ENCODE measurements around the gene UBE4B. TPM values are rescaled to one million over a fixed set of nuclear protein-coding genes. Genes with fewer than 3 reads are reported as not detected.

The UBE4B gene
- total and polyA plus RNA-seq, 7 donors, result 28.8 to 90.9 (median 48.5) TPM

DNA sequence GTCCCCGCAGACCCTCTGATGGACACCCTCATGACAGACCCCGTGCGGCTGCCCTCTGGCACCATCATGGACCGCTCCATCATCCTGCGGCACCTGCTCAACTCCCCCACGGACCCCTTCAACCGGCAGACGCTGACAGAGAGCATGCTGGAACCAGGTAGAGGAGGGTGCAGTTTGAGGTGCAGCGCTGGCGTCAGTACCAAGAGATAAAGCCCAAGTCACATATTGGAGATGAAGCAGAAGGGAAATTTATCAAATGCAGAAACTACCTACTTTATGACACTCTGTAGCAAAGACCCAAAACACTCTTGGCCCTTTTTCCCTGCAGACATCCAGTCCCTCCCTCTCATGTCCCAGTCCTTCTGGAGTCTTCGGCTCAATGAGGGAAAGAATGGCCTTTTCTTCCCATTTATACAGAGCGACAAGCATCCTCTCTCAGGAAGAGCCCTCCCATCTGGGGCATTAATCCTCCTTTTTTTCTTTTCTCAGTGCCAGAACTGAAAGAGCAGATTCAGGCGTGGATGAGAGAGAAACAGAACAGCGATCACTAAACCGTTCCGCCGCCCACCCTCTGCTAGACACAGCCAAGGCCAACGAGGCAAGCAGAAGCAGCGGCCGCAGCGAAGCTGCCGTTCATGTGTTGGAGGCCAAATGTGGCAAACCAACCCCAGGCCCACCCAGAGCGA lies 146.8 kb downstream of the UBE4B start:
- peak overlapping the region; percentile 61 for H3K27ac ChIP-seq
- TF ChIP-seq, protein P1, sequence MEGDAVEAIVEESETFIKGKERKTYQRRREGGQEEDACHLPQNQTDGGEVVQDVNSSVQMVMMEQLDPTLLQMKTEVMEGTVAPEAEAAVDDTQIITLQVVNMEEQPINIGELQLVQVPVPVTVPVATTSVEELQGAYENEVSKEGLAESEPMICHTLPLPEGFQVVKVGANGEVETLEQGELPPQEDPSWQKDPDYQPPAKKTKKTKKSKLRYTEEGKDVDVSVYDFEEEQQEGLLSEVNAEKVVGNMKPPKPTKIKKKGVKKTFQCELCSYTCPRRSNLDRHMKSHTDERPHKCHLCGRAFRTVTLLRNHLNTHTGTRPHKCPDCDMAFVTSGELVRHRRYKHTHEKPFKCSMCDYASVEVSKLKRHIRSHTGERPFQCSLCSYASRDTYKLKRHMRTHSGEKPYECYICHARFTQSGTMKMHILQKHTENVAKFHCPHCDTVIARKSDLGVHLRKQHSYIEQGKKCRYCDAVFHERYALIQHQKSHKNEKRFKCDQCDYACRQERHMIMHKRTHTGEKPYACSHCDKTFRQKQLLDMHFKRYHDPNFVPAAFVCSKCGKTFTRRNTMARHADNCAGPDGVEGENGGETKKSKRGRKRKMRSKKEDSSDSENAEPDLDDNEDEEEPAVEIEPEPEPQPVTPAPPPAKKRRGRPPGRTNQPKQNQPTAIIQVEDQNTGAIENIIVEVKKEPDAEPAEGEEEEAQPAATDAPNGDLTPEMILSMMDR (IDR thresholded peaks at IDR 0.05), result no peak
- intact Hi-C loops (cut with DNase I), result no loop called here
- no peaks in the 10 kb centered on the region for H3K9me3 ChIP-seq
- peaks cover 9% of the 10 kb centered on the region for H3K4me1 ChIP-seq
- ATAC-seq, result peak in 1 of 4 donors; percentile 28
- DNase-seq, result no peak
- WGBS, 3 donors, result 78 to 85% (median 79%) methylated on average over 23 of the region's 23 CpGs
- no peaks in the 10 kb centered on the region for H3K27me3 ChIP-seq (ENCODE audit: insufficient read depth in 3 of 3, low read length in 2 of 3)
- H3K4me3 ChIP-seq, result no peak overlapping the region
- H3K36me3 ChIP-seq (ENCODE audit: insufficient read depth in 1 of 2, low read depth in 1 of 2), result peaks cover 13 to 38% of the 10 kb centered on the region in 2 donors

DNA sequence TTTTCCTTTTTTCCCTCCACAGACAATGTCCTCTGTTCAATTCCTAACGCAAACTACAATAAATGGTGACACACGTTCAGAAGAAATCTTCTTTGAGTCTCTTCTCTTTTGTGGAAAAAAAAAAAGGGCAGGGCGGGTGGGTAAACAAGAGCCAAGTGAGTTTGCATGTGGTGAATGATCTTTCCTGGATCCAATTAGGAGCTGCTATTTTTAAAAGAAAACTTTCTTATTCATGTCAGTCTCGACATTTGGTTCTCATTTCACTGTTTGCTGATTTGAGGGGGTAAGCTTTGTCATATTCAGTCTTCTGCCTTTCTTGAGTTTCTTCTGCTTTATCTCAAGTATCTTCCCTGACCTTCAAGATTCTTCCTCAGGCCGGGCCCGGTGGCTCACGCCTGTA lies 148.4 kb downstream of the UBE4B start:
- 65 to 85% (median 84%) methylated on average over 7 of the region's 7 CpGs for WGBS, 3 donors
- Histone ChIP-seq H3K27ac (no peak overlapping the region), H3K27me3 (ENCODE audit: insufficient read depth in 3 of 3, low read length in 2 of 3) (no peaks in the 10 kb centered on the region), H3K36me3 (ENCODE audit: insufficient read depth in 1 of 2, low read depth in 1 of 2) (peaks cover 10 to 31% of the 10 kb centered on the region in 2 donors), H3K4me3 (no peak overlapping the region), H3K9me3 (no peaks in the 10 kb centered on the region), H3K4me1 (peaks cover 9% of the 10 kb centered on the region)
- intact Hi-C loops (cut with DNase I), result no loop called here
- DNase-seq (no peak), ATAC-seq (no peak)
- TF ChIP-seq, protein P1 (IDR thresholded peaks at IDR 0.05), result no peak

DNA sequence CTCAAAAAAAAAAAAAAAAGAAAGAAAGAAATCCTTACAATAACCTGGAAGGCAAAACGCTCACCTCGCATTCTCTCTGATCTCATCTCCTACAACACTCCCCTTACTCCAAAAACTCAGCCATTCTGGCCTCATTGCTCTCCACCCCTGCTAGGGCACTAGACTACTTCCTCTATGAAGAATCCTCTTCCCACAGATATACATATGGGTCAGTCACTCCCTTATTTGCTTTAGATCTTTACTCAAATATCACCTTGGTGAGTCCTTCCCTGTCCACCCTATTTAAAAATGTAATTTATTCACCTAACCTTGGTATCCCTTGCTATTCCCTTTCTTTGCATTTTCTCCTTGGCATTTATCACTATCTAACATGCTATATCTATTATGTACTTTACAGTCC lies 153.0 kb downstream of the UBE4B start:
- intact Hi-C loops (cut with DNase I), result no loop called here
- no peak for DNase-seq
- Histone ChIP-seq H3K9me3 (no peaks in the 10 kb centered on the region), H3K36me3 (ENCODE audit: insufficient read depth in 1 of 2, low read depth in 1 of 2) (peaks cover 0 to 10% of the 10 kb centered on the region in 2 donors), H3K4me3 (no peak overlapping the region), H3K27me3 (ENCODE audit: insufficient read depth in 3 of 3, low read length in 2 of 3) (no peaks in the 10 kb centered on the region), H3K4me1 (no peaks in the 10 kb centered on the region), H3K27ac (no peak overlapping the region)
- TF ChIP-seq, protein P1 (IDR thresholded peaks at IDR 0.05), result no peak
- 90 to 97% (median 92%) methylated on average over 2 of the region's 2 CpGs for WGBS, 3 donors
- peak in 1 of 4 donors; percentile 29 for ATAC-seq

DNA sequence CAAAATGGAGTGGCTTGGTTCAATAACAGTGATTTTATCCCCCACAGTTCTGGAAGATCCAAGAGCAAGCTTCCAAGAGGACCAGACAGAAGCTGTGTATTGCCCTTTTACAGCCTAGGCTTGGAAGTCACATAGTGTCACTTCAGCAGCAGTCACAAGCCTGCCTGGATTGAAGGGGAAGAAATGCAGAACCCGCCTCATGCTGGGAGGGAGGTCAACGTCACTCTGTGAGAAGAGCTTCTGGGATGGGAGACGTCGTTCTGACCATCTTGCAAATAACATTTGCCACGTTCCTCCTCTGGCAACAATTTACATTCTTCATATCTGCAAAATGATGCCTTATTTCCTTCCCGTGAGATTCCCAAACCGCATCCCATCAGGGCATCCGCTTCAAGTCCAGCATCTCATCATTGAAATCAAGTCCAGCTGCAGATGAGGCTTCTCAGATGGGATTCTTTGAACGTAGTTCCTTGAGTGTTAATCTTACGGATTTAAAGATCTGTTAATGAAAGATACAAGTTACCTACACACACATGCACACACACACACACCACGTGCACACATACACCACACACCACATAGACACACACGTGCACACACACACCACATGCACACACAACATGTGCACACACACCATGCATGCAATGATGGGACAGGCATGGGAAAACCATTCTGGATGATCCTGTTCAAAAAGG lies 153.7 kb downstream of the UBE4B start:
- no peaks in the 10 kb centered on the region for H3K9me3 ChIP-seq
- H3K36me3 ChIP-seq (ENCODE audit: insufficient read depth in 1 of 2, low read depth in 1 of 2), result peaks cover 0 to 3% of the 10 kb centered on the region in 2 donors
- H3K27me3 ChIP-seq (ENCODE audit: insufficient read depth in 3 of 3, low read length in 2 of 3), result no peaks in the 10 kb centered on the region
- intact Hi-C loops (cut with DNase I), result no loop called here
- WGBS, 3 donors, result 77 to 81% (median 78%) methylated on average over 12 of the region's 12 CpGs
- H3K27ac ChIP-seq, result no peak overlapping the region
- ATAC-seq, result peak in 1 of 4 donors; percentile 29
- no peak for DNase-seq
- H3K4me3 ChIP-seq, result no peak overlapping the region
- TF ChIP-seq, protein P1 (IDR thresholded peaks at IDR 0.05), result no peak
- no peaks in the 10 kb centered on the region for H3K4me1 ChIP-seq
